ENCODE data around the gene TAS2R7.

TAS2R7 gene

GRCh38 chr12:10753059-10753458, 49.4 kb downstream of the TAS2R7 start:
- Histone ChIP-seq H3K9ac (ENCODE audit: low read depth, low read length, poor library complexity) (no peak overlapping the region), H3K9me3 (replicated peaks in 1 of 2; ENCODE audit: control insufficient read depth in 2 of 2, insufficient read depth in 1 of 2, low read depth in 1 of 2, low read length in 2 of 2) (peaks cover 3 to 4% of the 10 kb centered on the region in 2 donors), H2AFZ (ENCODE audit: low read length) (no peak overlapping the region), H4K91ac (ENCODE audit: low read depth, low read length, poor library complexity) (no peak overlapping the region), H3K23ac (ENCODE audit: low read depth, low read length, poor library complexity) (no peak overlapping the region), H3K27ac (replicated peaks; ENCODE audit: low read length) (no peak overlapping the region), H2BK12ac (ENCODE audit: low read length) (no peak overlapping the region), H3K4me1 (ENCODE audit: control insufficient read depth in 2 of 2, insufficient read depth in 1 of 2, low read depth in 1 of 2, low read length in 2 of 2) (peaks cover 0 to 2% of the 10 kb centered on the region in 2 donors), H3K4me2 (ENCODE audit: insufficient read depth, low read length, poor library complexity, severe bottlenecking) (no peak overlapping the region), H2BK15ac (ENCODE audit: low read length) (no peak overlapping the region), H3K79me1 (ENCODE audit: low read depth, low read length) (no peaks in the 10 kb centered on the region), H2AK5ac (ENCODE audit: low read depth, low read length) (no peak overlapping the region), H3K27me3 (ENCODE audit: control insufficient read depth in 3 of 3, insufficient read depth in 3 of 3, low read depth in 1 of 3, low read length in 3 of 3) (peaks cover 0 to 18% (median 0%) of the 10 kb centered on the region in 3 experiments), H4K8ac (ENCODE audit: low read depth, low read length) (no peak overlapping the region), H3K14ac (ENCODE audit: low read length) (no peak overlapping the region), H3K4me3 (ENCODE audit: low read length in 2 of 2) (no peak overlapping the region), H2BK5ac (ENCODE audit: low read length) (no peak overlapping the region), H3K18ac (ENCODE audit: low read length) (no peak overlapping the region), H2BK120ac (ENCODE audit: low read depth, low read length) (no peak overlapping the region), H3K36me3 (replicated peaks in 1 of 2; ENCODE audit: control insufficient read depth in 2 of 2, insufficient read depth in 2 of 2, low read length in 2 of 2) (no peaks in the 10 kb centered on the region), H3K4ac (ENCODE audit: low read length) (no peak overlapping the region)
- WGBS, 2 donors (ENCODE audit: extremely low coverage in 2 of 2, insufficient read length in 2 of 2, insufficient replicate concordance in 1 of 2): no CpG with 5 or more reads among the region's 4 CpGs
- DNase-seq (ENCODE audit: low spot score): no peak

Small RNA genes within 50 kb of the gene (small RNA-seq; reads per million reads assigned to genes)
- gene PRR4 (ENCODE audit: insufficient read depth): 1.6 reads per million
